Sigmoid colon (tissue), 7 donors: ENCODE data around the gene NFIA. TPM values are rescaled to one million over a fixed set of nuclear protein-coding genes. Genes with fewer than 3 reads are reported as not detected.

Source experiments
- DNase-seq: peaks from one replicate; pipeline ENCODE4 v3.0.0-alpha.2; 2019
- H3K27ac ChIP-seq, 4 donors: fragments of 200-600 bp; sonication (generic); one replicate each; pipeline ENCODE4 v1.5.1; 2016 to 2019; ENCODE audit warnings: mild to moderate bottlenecking in 1 of 4
- H3K27me3 ChIP-seq, 3 donors: fragments of 200-600 bp; sonication (generic); one replicate each; pipeline ENCODE4 v1.5.1; 2019; ENCODE audit warnings: mild to moderate bottlenecking in 1 of 3
- H3K36me3 ChIP-seq, 4 donors: fragments of 200-600 bp; sonication (generic); one replicate each; pipeline ENCODE4 v1.5.1; 2016 to 2019
- H3K4me1 ChIP-seq, 4 donors: fragments of 200-600 bp; sonication (generic); one replicate each; pipeline ENCODE4 v1.5.1; 2017 to 2019
- H3K4me3 ChIP-seq, 4 donors: fragments of 200-600 bp; sonication (generic); one replicate each; pipeline ENCODE4 v1.5.1; 2017 to 2019; ENCODE audit warnings: mild to moderate bottlenecking in 2 of 4, moderate library complexity in 1 of 4
- H3K9me3 ChIP-seq, 4 donors: fragments of 200-600 bp in 3 of 4; sonication (generic) in 3 of 4; one replicate each; pipeline versions ENCODE4 v1.5.1 to v1.6.1; 2013 to 2019
- CTCF ChIP-seq, 4 experiments: fragments of 450-650 bp in 3 of 4; fragments of 200-600 bp in 1 of 4; IDR thresholded peaks; one replicate each; pipeline ENCODE4 v1.5.1; 2016 to 2019; ENCODE audit warnings: antibody characterized with exemption in 4 of 4, mild to moderate bottlenecking in 3 of 4, moderate library complexity in 2 of 4
- EP300 ChIP-seq, 4 donors: sonication (generic); formaldehyde crosslinking; IDR thresholded peaks; one replicate each; pipeline ENCODE4 v1.6.1; 2017; ENCODE audit warnings: antibody characterized with exemption in 4 of 4
- POLR2A ChIP-seq, 2 donors: fragments of 450-650 bp; IDR thresholded peaks; one replicate each; pipeline ENCODE4 v1.6.1; 2016; ENCODE audit warnings: antibody characterized with exemption in 2 of 2, mild to moderate bottlenecking in 2 of 2, moderate library complexity in 2 of 2
- POLR2AphosphoS5 ChIP-seq, 4 donors: sonication (generic); formaldehyde crosslinking; IDR thresholded peaks; one replicate each; pipeline ENCODE4 v1.6.1; 2017; ENCODE audit warnings: antibody characterized with exemption in 4 of 4
- WGBS, 2 donors: extraction: QIAGEN DNeasy Blood & Tissue Kit; methylation state at CpG; one replicate each; pipeline ENCODE4 v1.1.7; 2013; 5-methylcytosine and 5-hydroxymethylcytosine counted together
- intact Hi-C: fragments of 100-400 bp; cut with DNase I; formaldehyde crosslinking; loops from one replicate; pipeline ENCODE4 v1.15.1; 2023
- polyA plus RNA-seq, 3 donors: library from polyadenylated mRNA; stranded (reverse); fragments of 200-250 nt; gene quantifications; one replicate each; pipeline ENCODE4 v1.2.3, GENCODE V29; 2013
- total RNA-seq, 4 donors: library from RNA; depleted of rRNA; stranded (reverse); fragments of >200 nt; gene quantifications; one replicate each; pipeline ENCODE4 v1.1.0, GENCODE V29; 2016
- donor health status: healthy with polysubstance abuse.
- donor health status: Bipolar disorder and iron deficiency.
- donor health status: healthy.

NFIA gene
- total and polyA plus RNA-seq, 7 donors = 2.3 to 154 (median 79.7) TPM

DNA sequence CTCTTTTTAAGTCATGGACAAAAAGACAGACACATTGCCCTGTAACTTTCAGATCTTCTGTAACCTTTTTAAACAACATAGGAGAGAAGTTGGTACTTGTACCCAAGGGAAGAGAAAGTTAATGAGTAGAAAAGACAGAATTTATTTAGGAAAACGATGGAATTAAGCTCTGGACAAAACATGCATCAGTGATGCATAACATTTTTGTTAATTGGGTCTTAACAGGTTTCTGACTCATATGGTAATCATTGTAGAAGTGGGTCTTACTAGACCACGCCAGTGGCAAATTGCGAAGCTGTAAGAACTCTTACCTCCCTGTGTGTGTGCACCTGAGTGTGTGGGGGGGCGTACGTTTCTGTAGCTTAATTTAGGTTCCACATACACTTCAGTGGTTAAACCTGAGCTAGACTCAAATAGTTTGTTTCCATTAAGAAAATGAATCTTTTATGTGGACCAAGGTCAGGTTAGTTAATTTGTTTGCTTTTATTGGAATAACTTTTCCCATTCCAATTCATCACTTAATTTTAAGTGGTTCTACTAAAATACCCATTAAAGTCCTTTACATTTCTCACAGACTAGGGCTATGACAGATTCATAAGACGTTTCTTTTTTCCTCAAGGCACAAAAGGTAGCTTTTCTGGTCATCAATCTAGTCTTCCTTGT lies 48.1 kb downstream of the NFIA start:
- Histone ChIP-seq H3K27me3 (no peaks in the 10 kb centered on the region), H3K4me3 (no peak overlapping the region), H3K27ac (no peak overlapping the region), H3K4me1 (peaks cover 0 to 37% (median 35%) of the 10 kb centered on the region in 4 donors), H3K36me3 (no peaks in the 10 kb centered on the region), H3K9me3 (no peaks in the 10 kb centered on the region)
- DNase-seq = no peak
- TF ChIP-seq EP300 (IDR thresholded peaks at IDR 0.05) (no peak), CTCF (IDR thresholded peaks at IDR 0.05) (no peak), POLR2AphosphoS5 (IDR thresholded peaks at IDR 0.05) (no peak), POLR2A (IDR thresholded peaks at IDR 0.05) (no peak)
- intact Hi-C loops = loop anchor here (5.0 kb wide), 1 partner anchor 52 kb away; no protein-coding TSS in a partner anchor
- WGBS, 2 donors = 88 to 90% methylated on average over 6 of the region's 6 CpGs

DNA sequence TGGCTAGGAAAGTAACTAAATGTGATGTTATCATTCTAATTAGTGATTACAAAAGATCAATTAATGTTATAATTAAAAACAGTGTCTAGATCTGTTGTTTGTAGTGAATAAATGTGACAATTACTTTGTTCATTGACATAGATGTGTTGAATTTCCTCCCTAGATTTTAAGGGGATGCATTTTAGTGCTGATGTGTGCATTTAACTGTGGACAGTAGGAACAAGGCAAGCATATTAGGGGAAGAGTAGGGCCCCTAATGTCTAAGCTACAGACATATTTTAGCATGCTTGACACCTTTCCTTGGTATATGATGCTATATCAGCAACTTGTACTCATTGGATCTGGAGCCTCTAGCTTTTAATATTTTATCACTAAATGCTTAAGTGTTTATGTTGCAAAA lies 48.9 kb downstream of the NFIA start:
- DNase-seq = no peak
- no peaks in the 10 kb centered on the region for H3K36me3 ChIP-seq
- H3K4me1 ChIP-seq = peaks cover 0 to 31% (median 27%) of the 10 kb centered on the region in 4 donors
- H3K4me3 ChIP-seq = no peak overlapping the region
- intact Hi-C loops = loop anchor here (5.0 kb wide), 1 partner anchor 51 kb away; no protein-coding TSS in a partner anchor
- TF ChIP-seq EP300 (IDR thresholded peaks at IDR 0.05) (no peak), POLR2AphosphoS5 (IDR thresholded peaks at IDR 0.05) (no peak), POLR2A (IDR thresholded peaks at IDR 0.05) (no peak), CTCF (IDR thresholded peaks at IDR 0.05) (no peak)
- no peaks in the 10 kb centered on the region for H3K9me3 ChIP-seq
- no peaks in the 10 kb centered on the region for H3K27me3 ChIP-seq
- H3K27ac ChIP-seq = peak overlapping the region in 3 of 4 donors; percentile 70 to 78 (median 78)

GRCh38 chr1:61131716-61132115 lies 49.4 kb downstream of the NFIA start:
- no peak overlapping the region for H3K4me3 ChIP-seq
- H3K4me1 ChIP-seq = peaks cover 0 to 33% (median 25%) of the 10 kb centered on the region in 4 donors
- no peaks in the 10 kb centered on the region for H3K36me3 ChIP-seq
- no peak for TF ChIP-seq EP300 (IDR thresholded peaks at IDR 0.05)
- no peak for TF ChIP-seq POLR2A (IDR thresholded peaks at IDR 0.05)
- TF ChIP-seq CTCF (IDR thresholded peaks at IDR 0.05) = no peak
- TF ChIP-seq POLR2AphosphoS5 (IDR thresholded peaks at IDR 0.05) = no peak
- no peak for DNase-seq
- intact Hi-C loops = loop anchor here (5.0 kb wide), 1 partner anchor 51 kb away; no protein-coding TSS in a partner anchor
- peak overlapping the region; percentile 70 to 78 (median 76) for H3K27ac ChIP-seq
- no peaks in the 10 kb centered on the region for H3K9me3 ChIP-seq
- H3K27me3 ChIP-seq = no peaks in the 10 kb centered on the region

DNA sequence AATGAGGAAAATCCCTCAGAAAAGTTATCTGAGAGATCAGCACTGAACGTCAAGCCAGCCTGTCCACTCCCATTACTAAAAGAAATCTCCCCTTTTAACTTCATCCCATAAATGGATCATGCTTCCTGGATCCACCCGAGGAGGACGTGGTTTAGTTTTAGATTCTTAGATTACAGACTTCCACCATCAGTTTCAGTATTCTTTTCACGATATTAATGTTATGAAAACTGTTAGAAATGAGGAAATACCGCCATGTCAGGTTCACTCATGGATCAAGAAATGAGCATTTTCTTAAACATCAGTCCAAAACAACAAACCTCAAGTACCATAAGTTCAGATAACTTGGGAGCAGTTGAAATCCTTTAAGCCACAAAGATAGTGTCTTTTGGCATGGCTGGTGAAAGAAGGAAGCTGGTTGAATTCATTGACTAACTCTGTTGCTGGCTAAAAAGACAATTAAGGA lies 49.8 kb downstream of the NFIA start:
- Histone ChIP-seq H3K4me1 (peaks cover 0 to 33% (median 27%) of the 10 kb centered on the region in 4 donors), H3K36me3 (no peaks in the 10 kb centered on the region), H3K4me3 (peak overlapping the region in 3 of 4 donors; percentile 1 to 14 (median 3)), H3K27ac (peak overlapping the region; percentile 70 to 78 (median 76)), H3K27me3 (no peaks in the 10 kb centered on the region), H3K9me3 (no peaks in the 10 kb centered on the region)
- DNase-seq = no peak
- WGBS, 2 donors = 28 to 29% methylated on average over 5 of the region's 5 CpGs
- intact Hi-C loops = loop anchor here (5.0 kb wide), 1 partner anchor 50 kb away; no protein-coding TSS in a partner anchor
- TF ChIP-seq POLR2AphosphoS5 (IDR thresholded peaks at IDR 0.05) (no peak), POLR2A (IDR thresholded peaks at IDR 0.05) (no peak), EP300 (IDR thresholded peaks at IDR 0.05) (no peak), CTCF (IDR thresholded peaks at IDR 0.05) (no peak)
